ENCODE measurements around the gene TRIO. TPM values are rescaled to one million over a fixed set of nuclear protein-coding genes. Genes with fewer than 3 reads are reported as not detected.

TRIO gene
- total RNA-seq, 1 donor from 2014 or later: 200 TPM

GRCh38 chr5:14220642-14221041 is 77.5 kb downstream of the TRIO start:
- H3K27ac Mint-ChIP-seq (ENCODE audit: unreplicated experiment): peak overlapping the region; percentile 88
- no peak overlapping the region for H3K4me3 Mint-ChIP-seq (ENCODE audit: unreplicated experiment)
- H3K9me3 Mint-ChIP-seq (ENCODE audit: low read depth): no peaks in the 10 kb centered on the region
- TF ChIP-seq CTCF (IDR thresholded peaks at IDR 0.05): no peak
- no peaks in the 10 kb centered on the region for H3K27me3 Mint-ChIP-seq (ENCODE audit: low read depth)
- DNase-seq (ENCODE audit: low spot score): no peak
- H3K36me3 Mint-ChIP-seq (ENCODE audit: low read depth): no peaks in the 10 kb centered on the region
- H3K4me1 Mint-ChIP-seq (ENCODE audit: low read depth): peaks cover 86% of the 10 kb centered on the region

- Mint-ChIP-seq H3K27me3 (ENCODE audit: low read depth) (no peaks in the 10 kb centered on the region), H3K4me1 (ENCODE audit: low read depth) (peaks cover 82% of the 10 kb centered on the region), H3K27ac (ENCODE audit: unreplicated experiment) (peak overlapping the region; percentile 5), H3K9me3 (ENCODE audit: low read depth) (no peaks in the 10 kb centered on the region), H3K4me3 (ENCODE audit: unreplicated experiment) (no peak overlapping the region), H3K36me3 (ENCODE audit: low read depth) (no peaks in the 10 kb centered on the region)
- no peak for DNase-seq (ENCODE audit: low spot score)
- TF ChIP-seq CTCF (IDR thresholded peaks at IDR 0.05): no peak
These were observed 78.6 kb downstream of the TRIO start for GRCh38 chr5:14221732-14222131.

- no peak for TF ChIP-seq CTCF (IDR thresholded peaks at IDR 0.05)
- DNase-seq (ENCODE audit: low spot score): no peak
- Mint-ChIP-seq H3K9me3 (ENCODE audit: low read depth) (no peaks in the 10 kb centered on the region), H3K27me3 (ENCODE audit: low read depth) (no peaks in the 10 kb centered on the region), H3K36me3 (ENCODE audit: low read depth) (no peaks in the 10 kb centered on the region), H3K4me1 (ENCODE audit: low read depth) (peaks cover 82% of the 10 kb centered on the region), H3K27ac (ENCODE audit: unreplicated experiment) (no peak overlapping the region), H3K4me3 (ENCODE audit: unreplicated experiment) (no peak overlapping the region)
These were observed 79.1 kb downstream of the TRIO start for GRCh38 chr5:14222206-14222605.

- Mint-ChIP-seq H3K4me1 (ENCODE audit: low read depth) (peaks cover 82% of the 10 kb centered on the region), H3K27me3 (ENCODE audit: low read depth) (no peaks in the 10 kb centered on the region), H3K4me3 (ENCODE audit: unreplicated experiment) (no peak overlapping the region), H3K27ac (ENCODE audit: unreplicated experiment) (peak overlapping the region; percentile 56), H3K9me3 (ENCODE audit: low read depth) (no peaks in the 10 kb centered on the region), H3K36me3 (ENCODE audit: low read depth) (no peaks in the 10 kb centered on the region)
- no peak for TF ChIP-seq CTCF (IDR thresholded peaks at IDR 0.05)
- no peak for DNase-seq (ENCODE audit: low spot score)
These were observed 80.2 kb downstream of the TRIO start for GRCh38 chr5:14223372-14223771.

- Mint-ChIP-seq H3K27me3 (ENCODE audit: low read depth) (no peaks in the 10 kb centered on the region), H3K4me3 (ENCODE audit: unreplicated experiment) (no peak overlapping the region), H3K36me3 (ENCODE audit: low read depth) (no peaks in the 10 kb centered on the region), H3K4me1 (ENCODE audit: low read depth) (peaks cover 76% of the 10 kb centered on the region), H3K27ac (ENCODE audit: unreplicated experiment) (peak overlapping the region; percentile 33), H3K9me3 (ENCODE audit: low read depth) (no peaks in the 10 kb centered on the region)
- TF ChIP-seq CTCF (IDR thresholded peaks at IDR 0.05): no peak
- DNase-seq (ENCODE audit: low spot score): no peak
These were observed 82.2 kb downstream of the TRIO start for GRCh38 chr5:14225173-14225834.

All from chondrocyte (in vitro differentiated cells).